ENCODE data around the gene OVCA2. TPM values are rescaled to one million over a fixed set of nuclear protein-coding genes. Genes with fewer than 3 reads are reported as not detected.

OVCA2 gene
- total RNA-seq, 2 donors from 2014 or later = 41.0 to 49.8 TPM

GRCh38 chr17:2056206-2057174 lies 14.7 kb downstream of the OVCA2 start:
- no peak for TF ChIP-seq CTCF (IDR thresholded peaks at IDR 0.05)

GRCh38 chr17:2057175-2057759 lies 15.4 kb downstream of the OVCA2 start:
- H3K36me3 ChIP-seq = no peaks in the 10 kb centered on the region
- H3K27ac ChIP-seq = peak overlapping the region; percentile 50
- no peak for TF ChIP-seq CTCF (IDR thresholded peaks at IDR 0.05)
- no peak for DNase-seq
- intact Hi-C loops (cut with DNase I) = loop anchor here (5.0 to 10.0 kb wide), 2 partner anchors 115 to 218 kb away; no protein-coding TSS in a partner anchor
- no peaks in the 10 kb centered on the region for H3K9me3 ChIP-seq
- peak overlapping the region in 1 of 2 donors; percentile 76 for H3K9ac ChIP-seq (ENCODE audit: low read depth in 2 of 2, low read length in 2 of 2)
- H3K4me3 ChIP-seq = peak overlapping the region; percentile 59
- peaks cover 35% of the 10 kb centered on the region for H3K27me3 ChIP-seq
- peaks cover 13% of the 10 kb centered on the region for H3K4me1 ChIP-seq

More at GRCh38 chr17:2056206-2057174, 14.7 kb downstream of the OVCA2 start:
- Histone ChIP-seq H3K4me1 (peaks cover 13% of the 10 kb centered on the region), H3K9ac (ENCODE audit: low read depth in 2 of 2, low read length in 2 of 2) (peak overlapping the region; percentile 63 to 76), H3K36me3 (no peaks in the 10 kb centered on the region), H3K9me3 (no peaks in the 10 kb centered on the region), H3K27me3 (peaks cover 41% of the 10 kb centered on the region), H3K27ac (peak overlapping the region; percentile 71), H3K4me3 (peak overlapping the region; percentile 59)
- DNase-seq = no peak
- intact Hi-C loops (cut with DNase I) = loop anchor here (5.0 to 10.0 kb wide), 2 partner anchors 116 to 218 kb away; no protein-coding TSS in a partner anchor

GRCh38 chr17:2057760-2058585 lies 16.2 kb downstream of the OVCA2 start:
- peak overlapping the region; percentile 59 for H3K4me3 ChIP-seq
- H3K27me3 ChIP-seq = peaks cover 35% of the 10 kb centered on the region
- TF ChIP-seq CTCF (IDR thresholded peaks at IDR 0.05) = no peak
- no peaks in the 10 kb centered on the region for H3K36me3 ChIP-seq
- H3K9me3 ChIP-seq = no peaks in the 10 kb centered on the region
- H3K9ac ChIP-seq (ENCODE audit: low read depth in 2 of 2, low read length in 2 of 2) = peak overlapping the region; percentile 40 to 73
- DNase-seq = no peak
- H3K27ac ChIP-seq = peak overlapping the region; percentile 50
- peaks cover 13% of the 10 kb centered on the region for H3K4me1 ChIP-seq
- intact Hi-C loops (cut with DNase I) = loop anchor here (5.0 to 10.0 kb wide), 2 partner anchors 114 to 217 kb away; no protein-coding TSS in a partner anchor

- peak overlapping the region; percentile 67 for H3K27ac ChIP-seq
- H3K36me3 ChIP-seq = no peaks in the 10 kb centered on the region
- peak; percentile 86 for DNase-seq
- intact Hi-C loops (cut with DNase I) = loop anchor here (5.0 to 10.0 kb wide), 2 partner anchors 113 to 216 kb away; no protein-coding TSS in a partner anchor
- TF ChIP-seq CTCF (IDR thresholded peaks at IDR 0.05) = peak; percentile 80
- H3K9me3 ChIP-seq = no peaks in the 10 kb centered on the region
- peaks cover 32% of the 10 kb centered on the region for H3K27me3 ChIP-seq
- H3K4me3 ChIP-seq = peak overlapping the region; percentile 59
- peaks cover 13% of the 10 kb centered on the region for H3K4me1 ChIP-seq
- peak overlapping the region; percentile 40 to 73 for H3K9ac ChIP-seq (ENCODE audit: low read depth in 2 of 2, low read length in 2 of 2)
Measured at GRCh38 chr17:2058586-2059546, 17.0 kb downstream of the OVCA2 start.
